Immature natural killer cell (primary cell): ENCODE data around the gene SLC30A1. TPM values are rescaled to one million over a fixed set of nuclear protein-coding genes. Genes with fewer than 3 reads are reported as not detected.
"Not testable (repeated sequence)": the region's sequence is repeated elsewhere in the genome, so short reads cannot be mapped to it uniquely, and the experiment has no call there.

ENCODE experiments used
- DNase-seq, 3 donors: peaks; one replicate each; pipeline ENCODE4 v3.0.0; 2022; ENCODE audit warnings: mixed read lengths in 1 of 3
- H3K27ac Mint-ChIP-seq, 6 donors: one replicate each; pipeline ENCODE4 v1.8.0; 2020; ENCODE audit warnings: mixed read lengths in 6 of 6, mild to moderate bottlenecking in 5 of 6, inconsistent platforms in 4 of 6, moderate library complexity in 3 of 6
- H3K27me3 Mint-ChIP-seq, 3 donors: one replicate each; pipeline ENCODE4 v1.8.0; 2020 to 2021; ENCODE audit warnings: low read depth in 3 of 3, mild to moderate bottlenecking in 3 of 3, mixed read lengths in 3 of 3, moderate library complexity in 3 of 3, inconsistent platforms in 1 of 3
- H3K36me3 Mint-ChIP-seq, 3 donors: one replicate each; pipeline ENCODE4 v1.8.0; 2020; ENCODE audit warnings: mixed read lengths in 3 of 3, inconsistent platforms in 2 of 3, mild to moderate bottlenecking in 2 of 3
- H3K4me1 Mint-ChIP-seq, 2 donors: one replicate each; pipeline ENCODE4 v1.8.0; 2020; ENCODE audit warnings: inconsistent platforms in 2 of 2, mild to moderate bottlenecking in 2 of 2, mixed read lengths in 2 of 2, moderate library complexity in 1 of 2
- H3K4me3 Mint-ChIP-seq, 5 donors: one replicate each; pipeline ENCODE4 v1.8.0; 2020; ENCODE audit warnings: mild to moderate bottlenecking in 5 of 5, mixed read lengths in 5 of 5, inconsistent platforms in 3 of 5, moderate library complexity in 3 of 5
- H3K9me3 Mint-ChIP-seq, 6 donors: one replicate each; pipeline ENCODE4 v1.8.0; 2020; ENCODE audit warnings: mild to moderate bottlenecking in 6 of 6, mixed read lengths in 6 of 6, inconsistent platforms in 4 of 6, moderate library complexity in 3 of 6
- polyA plus RNA-seq, 3 donors: library from polyadenylated mRNA; unstranded; fragments of 300-500 nt; fragmentation: Illumina TruSeq; gene quantifications; one replicate each; pipeline ENCODE4 v1.2.3, GENCODE V29; 2021

The SLC30A1 gene
- polyA plus RNA-seq, 3 donors from 2014 or later = 0.67 to 3.6 (median 2.2) TPM

DNA sequence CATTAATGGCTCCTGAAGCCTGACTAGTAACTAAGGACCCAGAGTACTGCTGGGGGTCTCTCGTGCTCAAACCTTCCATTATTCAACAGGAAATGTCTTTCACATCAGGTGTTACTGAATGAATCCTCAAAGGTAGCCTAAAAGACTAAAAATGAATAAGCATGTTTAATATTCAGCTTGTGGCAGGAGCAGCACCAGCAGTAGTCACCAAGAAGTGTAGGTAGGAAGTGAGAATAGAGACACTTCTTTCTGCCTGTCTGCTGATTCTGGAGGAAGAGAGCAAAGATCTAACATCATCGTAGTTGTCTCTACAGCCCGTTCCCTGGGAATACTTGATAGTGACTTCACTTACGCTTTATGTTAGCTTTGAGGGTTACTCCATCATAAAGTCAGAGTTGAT is 7.6 kb upstream of the SLC30A1 start:
- Mint-ChIP-seq H3K9me3 (no peaks in the 10 kb centered on the region), H3K27me3 (peaks cover 0 to 3% (median 3%) of the 10 kb centered on the region in 3 donors), H3K27ac (no peak overlapping the region), H3K4me3 (no peak overlapping the region), H3K36me3 (no peaks in the 10 kb centered on the region), H3K4me1 (peaks cover 28 to 34% of the 10 kb centered on the region in 2 donors)
- DNase-seq = no peak

DNA sequence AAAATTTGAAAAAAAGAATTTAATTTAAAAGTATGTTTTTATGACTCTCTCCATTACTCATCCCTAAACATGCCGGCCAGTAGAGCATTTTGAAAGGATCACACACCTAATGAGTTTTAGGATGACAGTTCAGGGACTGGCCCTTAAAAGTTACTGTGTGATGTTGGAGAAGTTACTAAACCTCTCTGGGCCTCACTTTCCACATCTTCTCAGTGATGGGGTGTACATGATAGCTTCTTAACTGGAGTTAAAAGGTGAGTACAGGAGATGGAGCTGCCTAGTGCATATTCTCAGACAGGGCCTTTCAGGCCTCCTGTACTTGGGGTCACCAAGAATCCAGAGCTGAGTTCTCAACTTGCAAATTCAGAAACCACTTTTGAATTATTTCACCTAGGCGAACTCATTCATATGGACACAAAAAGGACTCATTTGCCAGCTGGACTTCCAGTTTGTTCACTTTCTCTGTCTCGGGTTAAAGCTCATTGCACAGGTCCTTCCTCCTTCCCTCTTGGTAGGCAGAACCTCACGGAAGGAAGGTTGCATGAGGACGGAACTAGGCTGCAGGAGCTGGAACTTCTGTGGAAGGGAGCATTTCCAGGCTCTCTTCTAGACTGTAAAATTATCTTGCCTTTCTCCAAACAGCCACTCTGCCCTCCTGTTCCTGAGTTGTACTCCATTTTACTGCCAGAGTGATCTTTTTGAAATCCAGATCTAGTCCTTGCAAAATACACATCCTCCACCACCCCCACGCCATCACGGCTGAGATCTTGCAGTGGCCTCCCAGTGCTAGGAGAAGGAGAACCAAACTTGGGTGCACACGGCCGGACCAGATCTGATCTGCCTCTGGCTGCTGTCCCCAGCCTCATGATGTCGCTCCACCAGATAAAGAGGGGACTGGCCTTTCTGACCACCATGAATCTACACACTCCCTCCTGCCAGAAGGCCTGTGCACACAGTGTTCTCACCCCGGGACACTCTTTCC is 4.3 kb upstream of the SLC30A1 start:
- peaks cover 2 to 7% (median 4%) of the 10 kb centered on the region in 3 donors for H3K27me3 Mint-ChIP-seq
- no peak for DNase-seq
- peak overlapping the region; percentile 57 to 85 (median 70) for H3K27ac Mint-ChIP-seq
- no peaks in the 10 kb centered on the region for H3K9me3 Mint-ChIP-seq
- H3K4me1 Mint-ChIP-seq = peaks cover 47 to 48% of the 10 kb centered on the region in 2 donors
- peak overlapping the region in 4 of 5 donors; percentile 22 to 58 (median 31) for H3K4me3 Mint-ChIP-seq
- H3K36me3 Mint-ChIP-seq = no peaks in the 10 kb centered on the region

- Mint-ChIP-seq H3K27ac (peak overlapping the region; percentile 78 to 95 (median 82)), H3K27me3 (peaks cover 5 to 9% (median 7%) of the 10 kb centered on the region in 3 donors), H3K4me3 (peak overlapping the region; percentile 38 to 77 (median 61)), H3K4me1 (peaks cover 57 to 59% of the 10 kb centered on the region in 2 donors), H3K36me3 (no peaks in the 10 kb centered on the region), H3K9me3 (no peaks in the 10 kb centered on the region)
- DNase-seq = no peak
These were observed 2.6 kb upstream of the SLC30A1 start for GRCh38 chr1:211581526-211581925.

GRCh38 chr1:211580303-211580687 is 1.3 kb upstream of the SLC30A1 start:
- peak overlapping the region; percentile 75 to 90 (median 84) for H3K4me3 Mint-ChIP-seq
- no peaks in the 10 kb centered on the region for H3K9me3 Mint-ChIP-seq
- H3K27me3 Mint-ChIP-seq = peaks cover 5 to 9% (median 7%) of the 10 kb centered on the region in 3 donors
- no peak for DNase-seq
- H3K27ac Mint-ChIP-seq = peak overlapping the region; percentile 78 to 89 (median 84)
- H3K36me3 Mint-ChIP-seq = peaks cover 0 to 6% (median 0%) of the 10 kb centered on the region in 3 donors
- peaks cover 64 to 72% of the 10 kb centered on the region in 2 donors for H3K4me1 Mint-ChIP-seq

DNA sequence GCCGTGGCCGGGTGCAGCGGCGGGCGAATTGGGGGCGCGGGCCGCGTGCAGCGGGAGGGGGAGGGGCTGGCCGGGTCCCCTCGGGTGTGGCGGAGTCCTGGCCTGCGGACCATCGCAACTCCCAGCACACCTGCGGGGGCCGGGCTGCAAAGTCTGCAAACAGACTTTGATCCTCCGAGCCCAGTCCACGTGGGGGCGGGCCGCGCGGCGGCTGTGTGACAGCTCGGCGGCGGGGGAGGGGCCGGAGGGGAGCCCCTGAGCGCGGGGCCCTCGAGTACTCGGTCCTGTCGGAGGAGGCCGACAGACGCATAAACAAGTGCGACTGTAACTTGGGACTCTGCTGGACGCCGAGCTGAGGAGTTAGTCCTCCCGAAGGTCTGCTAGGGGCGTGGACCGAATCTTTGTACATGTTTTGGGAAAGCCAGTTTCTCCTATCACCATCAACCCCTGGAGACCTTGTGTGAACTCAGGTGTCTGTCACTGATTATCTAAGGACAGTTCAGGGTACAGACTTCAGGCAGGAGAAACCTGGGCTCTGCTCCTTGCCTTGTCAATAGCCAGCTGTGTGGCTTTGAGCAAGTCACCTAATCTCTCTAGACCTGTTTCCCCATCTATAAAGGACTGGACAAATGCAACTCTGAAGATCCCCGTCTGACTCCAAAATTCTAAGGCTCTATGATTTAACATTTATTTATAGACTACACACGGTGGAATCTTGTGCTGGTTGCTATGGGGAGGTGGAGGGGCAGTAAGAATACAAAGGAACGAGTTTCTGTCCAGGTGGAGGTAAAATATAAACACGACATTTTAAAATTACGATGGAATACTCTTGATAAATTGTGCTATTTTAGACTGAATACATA is 710 bp upstream of the SLC30A1 start:
- no peak for DNase-seq
- H3K4me1 Mint-ChIP-seq = peaks cover 67 to 78% of the 10 kb centered on the region in 2 donors
- H3K27me3 Mint-ChIP-seq = peaks cover 5 to 9% (median 7%) of the 10 kb centered on the region in 3 donors
- peaks cover 0 to 9% (median 2%) of the 10 kb centered on the region in 3 donors for H3K36me3 Mint-ChIP-seq
- no peaks in the 10 kb centered on the region for H3K9me3 Mint-ChIP-seq
- peak overlapping the region; percentile 75 to 90 (median 84) for H3K4me3 Mint-ChIP-seq
- H3K27ac Mint-ChIP-seq = peak overlapping the region; percentile 3 to 89 (median 84)

DNA sequence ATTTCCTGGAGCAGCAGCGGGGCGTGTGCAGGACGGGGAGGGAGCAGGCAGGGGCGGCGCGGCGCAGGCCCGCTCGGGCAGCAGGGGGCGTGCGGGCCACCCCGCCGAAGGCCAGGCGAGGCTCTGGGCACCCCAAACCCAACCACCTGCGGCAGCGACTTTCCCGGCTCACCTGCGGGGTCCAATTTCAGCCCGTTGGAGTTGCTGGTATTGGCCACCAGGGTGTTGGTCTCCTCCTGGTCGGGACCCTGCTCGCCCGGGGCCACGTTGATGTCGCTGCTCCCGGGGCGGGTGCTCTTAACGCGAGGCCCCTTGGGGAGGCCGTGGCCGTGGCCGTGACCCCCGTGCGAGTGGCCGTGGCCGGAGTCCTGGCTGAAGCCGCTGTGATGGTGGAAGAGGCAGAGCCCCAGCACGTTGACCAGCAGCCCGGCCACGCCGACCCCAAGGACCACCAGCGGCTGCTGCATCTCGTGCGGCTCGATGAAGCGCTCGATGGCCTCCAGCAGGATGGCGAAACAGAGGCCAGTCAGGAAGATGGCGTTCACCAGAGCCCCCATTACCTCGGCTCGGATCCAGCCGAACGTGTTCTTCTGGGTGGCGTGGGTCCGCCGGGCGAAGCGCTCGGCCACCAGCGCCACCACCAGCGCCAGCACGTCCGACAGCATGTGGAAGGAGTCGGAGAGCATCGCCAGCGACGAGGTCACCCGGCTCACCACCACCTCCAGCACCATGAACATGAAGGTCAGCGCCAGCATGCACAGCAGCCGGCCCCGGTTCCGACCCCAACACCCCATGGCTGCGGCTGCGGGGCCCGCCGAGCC is 932 bp downstream of the SLC30A1 start:
- Mint-ChIP-seq H3K27ac (peak overlapping the region; percentile 75 to 94 (median 92)), H3K27me3 (peaks cover 5 to 9% (median 7%) of the 10 kb centered on the region in 3 donors), H3K4me3 (peak overlapping the region; percentile 91 to 94 (median 93)), H3K4me1 (peaks cover 58 to 76% of the 10 kb centered on the region in 2 donors), H3K36me3 (peaks cover 3 to 19% (median 5%) of the 10 kb centered on the region in 3 donors), H3K9me3 (no peaks in the 10 kb centered on the region)
- DNase-seq = peak; percentile 69 to 74 (median 74)

GRCh38 chr1:211577277-211577818 is 1.6 kb downstream of the SLC30A1 start:
- H3K27ac Mint-ChIP-seq = peak overlapping the region; percentile 75 to 89 (median 80)
- H3K9me3 Mint-ChIP-seq = no peaks in the 10 kb centered on the region
- H3K4me1 Mint-ChIP-seq = peaks cover 52 to 69% of the 10 kb centered on the region in 2 donors
- H3K27me3 Mint-ChIP-seq = peaks cover 5 to 9% (median 7%) of the 10 kb centered on the region in 3 donors
- DNase-seq = no peak
- H3K4me3 Mint-ChIP-seq = peak overlapping the region; percentile 91 to 94 (median 93)
- H3K36me3 Mint-ChIP-seq = peaks cover 3 to 19% (median 6%) of the 10 kb centered on the region in 3 donors

GRCh38 chr1:211576717-211577116 is 2.2 kb downstream of the SLC30A1 start:
- Mint-ChIP-seq H3K27ac (no peak overlapping the region), H3K36me3 (peaks cover 3 to 22% (median 9%) of the 10 kb centered on the region in 3 donors), H3K27me3 (peaks cover 5 to 8% (median 7%) of the 10 kb centered on the region in 3 donors), H3K9me3 (no peaks in the 10 kb centered on the region), H3K4me1 (peaks cover 45 to 63% of the 10 kb centered on the region in 2 donors), H3K4me3 (peak overlapping the region; percentile 91 to 94 (median 93))
- no peak for DNase-seq

- Mint-ChIP-seq H3K27me3 (peaks cover 5 to 7% (median 6%) of the 10 kb centered on the region in 3 donors), H3K4me3 (no peak overlapping the region), H3K9me3 (no peaks in the 10 kb centered on the region), H3K4me1 (peaks cover 25 to 43% of the 10 kb centered on the region in 2 donors), H3K36me3 (peaks cover 3 to 25% (median 9%) of the 10 kb centered on the region in 3 donors), H3K27ac (no peak overlapping the region)
- no peak for DNase-seq
These were observed 4.3 kb downstream of the SLC30A1 start for GRCh38 chr1:211574705-211575104.

DNA sequence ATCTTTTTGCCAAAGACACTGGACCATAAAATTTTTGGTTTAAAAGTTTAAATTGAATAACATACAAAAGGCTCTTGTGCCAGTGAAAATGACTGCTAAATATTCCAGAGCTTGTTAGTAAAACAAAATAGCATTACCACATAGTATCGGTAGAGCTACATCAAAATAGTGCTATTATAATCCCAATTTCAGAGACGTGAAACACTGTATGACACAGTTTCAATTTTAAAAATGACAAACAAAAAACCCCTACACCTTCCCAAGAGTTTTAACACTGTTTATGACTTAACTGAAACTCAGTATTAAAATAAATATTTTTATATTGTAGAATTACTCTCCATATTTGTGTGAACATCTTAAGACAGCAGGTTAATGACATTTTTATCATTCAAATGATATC is 7.0 kb downstream of the SLC30A1 start:
- peaks cover 3 to 25% (median 9%) of the 10 kb centered on the region in 3 donors for H3K36me3 Mint-ChIP-seq
- DNase-seq = no peak
- no peak overlapping the region for H3K27ac Mint-ChIP-seq
- H3K27me3 Mint-ChIP-seq = no peaks in the 10 kb centered on the region
- no peak overlapping the region for H3K4me3 Mint-ChIP-seq
- H3K9me3 Mint-ChIP-seq = no peaks in the 10 kb centered on the region
- H3K4me1 Mint-ChIP-seq = peaks cover 17 to 35% of the 10 kb centered on the region in 2 donors

- not testable (repeated sequence) for DNase-seq, H3K4me3 Mint-ChIP-seq, H3K27me3 Mint-ChIP-seq, H3K9me3 Mint-ChIP-seq, H3K27ac Mint-ChIP-seq
- H3K36me3 Mint-ChIP-seq = peaks cover 3 to 20% (median 9%) of the 10 kb centered on the region in 3 donors
- peaks cover 8 to 19% of the 10 kb centered on the region in 2 donors for H3K4me1 Mint-ChIP-seq
These were observed 8.6 kb downstream of the SLC30A1 start for GRCh38 chr1:211570378-211570777.

DNA sequence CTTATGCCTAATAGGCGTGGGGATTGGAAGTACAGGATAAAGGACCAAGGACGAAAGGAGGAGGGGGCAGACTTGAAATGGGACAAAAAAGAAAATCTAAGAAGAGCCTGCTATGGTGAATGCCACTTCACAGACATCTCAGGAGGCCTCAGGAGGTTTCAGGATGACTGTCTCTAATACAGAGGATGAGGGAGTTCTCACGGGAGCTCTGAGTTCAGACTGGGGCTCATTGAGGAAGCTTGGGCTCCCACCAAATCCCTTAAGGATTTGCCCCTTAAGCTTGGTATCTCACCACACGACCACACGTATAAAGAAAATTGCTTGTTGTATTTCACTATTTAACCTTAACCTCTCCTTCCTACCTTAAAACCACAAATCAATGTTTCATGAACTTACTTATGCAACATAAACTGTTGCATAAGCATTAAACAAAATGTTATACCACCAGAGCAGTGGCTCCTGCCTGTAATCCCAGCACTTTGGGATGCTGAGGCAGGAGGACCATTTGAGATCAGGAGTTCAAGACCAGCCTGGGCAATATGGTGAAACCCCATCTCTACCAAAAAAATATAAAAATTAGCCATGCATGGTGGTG is 12.4 kb downstream of the SLC30A1 start:
- DNase-seq = no peak

More for the DNA sequence above, 12.4 kb downstream of the SLC30A1 start:
- Mint-ChIP-seq H3K9me3 (peaks cover 0 to 2% (median 0%) of the 10 kb centered on the region in 6 donors), H3K27ac (no peak overlapping the region), H3K27me3 (peaks cover 0 to 1% (median 0%) of the 10 kb centered on the region in 3 donors), H3K36me3 (peaks cover 0 to 1% (median 0%) of the 10 kb centered on the region in 3 donors), H3K4me3 (no peak overlapping the region), H3K4me1 (no peaks in the 10 kb centered on the region)
